Mucosa of descending colon (tissue), 3 donors: Measurements from ENCODE around the gene BLCAP. TPM values are rescaled to one million over a fixed set of nuclear protein-coding genes. Genes with fewer than 3 reads are reported as not detected.

ENCODE experiments used
- ATAC-seq: fragments of 200-7000 bp; cut with Tn5 transposase; one replicate; pipeline ENCODE4 v1.9.1; 2020; ENCODE audit warnings: mild to moderate bottlenecking, moderate library complexity
- DNase-seq, 3 donors: peaks; one replicate each; pipeline ENCODE4 v3.0.0-alpha.2; 2020
- H3K36me3 ChIP-seq: fragments of 200-600 bp; one replicate; pipeline ENCODE4 v1.8.0; 2021; ENCODE audit warnings: low read depth, mild to moderate bottlenecking
- H3K4me1 ChIP-seq: fragments of 200-600 bp; one replicate; pipeline ENCODE4 v1.8.0; 2021; ENCODE audit warnings: low read depth, mild to moderate bottlenecking
- H3K4me3 ChIP-seq: fragments of 200-600 bp; one replicate; pipeline ENCODE4 v1.8.0; 2021; ENCODE audit warnings: mild to moderate bottlenecking
- H3K9me3 ChIP-seq: fragments of 200-600 bp; one replicate; pipeline ENCODE4 v1.8.0; 2021; ENCODE audit warnings: mild to moderate bottlenecking
- CTCF ChIP-seq: fragments of 200-600 bp; IDR thresholded peaks from one replicate; pipeline ENCODE4 v1.8.0; 2022; ENCODE audit warnings: antibody characterized with exemption, mild to moderate bottlenecking
- intact Hi-C, 2 donors: fragments of 100-400 bp; cut with DNase I in 1 of 2; cut with micrococcal nuclease in 1 of 2; formaldehyde crosslinking; loops; one replicate each; pipeline versions ENCODE4 v1.11.0 to v1.11.1; 2022; cut with DNase I, micrococcal nuclease
- total RNA-seq, 3 donors: library from RNA; stranded (reverse); fragmentation: NEBNext Ultra II Directional in 2 of 3; extraction: Animal tissue kit (Norgen Biotek cat#: 25700) in 2 of 3; gene quantifications; one replicate each; pipeline versions ENCODE4 v1.2.1 to v1.2.4, GENCODE V29; 2021 to 2023
- donor health status: DM: no; HTN: no; CAD: no; lungs with moderate emphysema.
- donor health status: DM: no; HTN: no; CAD: no.
- donor health status: DM: no; HTN: yes; CAD: no.

The BLCAP gene
- total RNA-seq, 3 donors from 2014 or later, result 87.9 to 110 (median 108) TPM

- Histone ChIP-seq H3K4me3 (no peak overlapping the region), H3K36me3 (no peaks in the 10 kb centered on the region), H3K9me3 (no peaks in the 10 kb centered on the region), H3K4me1 (no peaks in the 10 kb centered on the region)
- TF ChIP-seq CTCF, result no peak
- intact Hi-C loops, result loop anchor here in 1 of 2 donors (10.0 kb wide), 1 partner anchor 428 kb away; no protein-coding TSS in a partner anchor
- DNase-seq (no peak), ATAC-seq (no peak)
These were observed 39.1 kb upstream of the BLCAP start for GRCh38 chr20:37566590-37567330.

- intact Hi-C loops, result loop anchor here in 1 of 2 donors (10.0 kb wide), 1 partner anchor 430 kb away; no protein-coding TSS in a partner anchor
- DNase-seq, result no peak
These were observed 37.6 kb upstream of the BLCAP start for GRCh38 chr20:37565134-37565811.

GRCh38 chr20:37564388-37565133 is 36.9 kb upstream of the BLCAP start:
- Histone ChIP-seq H3K9me3 (no peaks in the 10 kb centered on the region), H3K4me1 (no peaks in the 10 kb centered on the region), H3K4me3 (no peak overlapping the region), H3K36me3 (no peaks in the 10 kb centered on the region)
- peak in 2 of 3 donors; percentile 43 to 62 for DNase-seq
- peak; percentile 72 for TF ChIP-seq CTCF
- intact Hi-C loops, result loop anchor here in 1 of 2 donors (5.0 to 10.0 kb wide), 2 partner anchors 430 to 658 kb away; no protein-coding TSS in a partner anchor
- ATAC-seq, result peak; percentile 86

More at GRCh38 chr20:37565134-37565811, 37.6 kb upstream of the BLCAP start:
- no peak for ATAC-seq
- no peak for TF ChIP-seq CTCF
- no peaks in the 10 kb centered on the region for H3K9me3 ChIP-seq
- H3K4me3 ChIP-seq, result no peak overlapping the region
- no peaks in the 10 kb centered on the region for H3K36me3 ChIP-seq
- no peaks in the 10 kb centered on the region for H3K4me1 ChIP-seq

GRCh38 chr20:37564016-37564387 is 36.3 kb upstream of the BLCAP start:
- Histone ChIP-seq H3K9me3 (no peaks in the 10 kb centered on the region), H3K4me3 (no peak overlapping the region), H3K4me1 (no peaks in the 10 kb centered on the region), H3K36me3 (no peaks in the 10 kb centered on the region)
- DNase-seq (no peak), ATAC-seq (no peak)
- no peak for TF ChIP-seq CTCF
- intact Hi-C loops, result loop anchor here in 1 of 2 donors (5.0 to 10.0 kb wide), 2 partner anchors 431 to 658 kb away; no protein-coding TSS in a partner anchor

- intact Hi-C loops, result loop anchor here in 1 of 2 donors (5.0 to 10.0 kb wide), 2 partner anchors 432 to 659 kb away; no protein-coding TSS in a partner anchor
- H3K9me3 ChIP-seq, result no peaks in the 10 kb centered on the region
- DNase-seq, result no peak
- no peak for TF ChIP-seq CTCF
- no peaks in the 10 kb centered on the region for H3K36me3 ChIP-seq
- no peak for ATAC-seq
- H3K4me3 ChIP-seq, result no peak overlapping the region
- no peaks in the 10 kb centered on the region for H3K4me1 ChIP-seq
These were observed 35.2 kb upstream of the BLCAP start for GRCh38 chr20:37562695-37563480.
